SU-DHL-6 (cell line): ENCODE results near the gene BEAN1.
A peak's percentile ranks its signal among the peaks of the same experiment; 100 is the strongest.

Source experiments
- H2AFZ ChIP-seq: fragments of 200-600 bp; sonication (generic); 2 replicates; pipeline ENCODE4 v1.6.1; 2014; ENCODE audit warnings: low read depth, mild to moderate bottlenecking, moderate library complexity, mixed read lengths, antibody characterized with exemption, low read length; ENCODE audit not compliant: severe bottlenecking
- H3F3A ChIP-seq: fragments of 200-600 bp; shearing (Covaris generic); 2 replicates; pipeline ENCODE4 v1.6.0; 2016; ENCODE audit warnings: antibody characterized with exemption, mild to moderate bottlenecking; ENCODE audit not compliant: insufficient read depth
- H3K27ac ChIP-seq: fragments of 200-600 bp; sonication (generic); 2 replicates; pipeline ENCODE4 v1.5.1; 2016; ENCODE audit warnings: low read depth, mild to moderate bottlenecking, low read length, moderate library complexity, mixed read lengths
- H3K27me3 ChIP-seq: fragments of 200-600 bp; sonication (generic), shearing (Covaris generic); 2 replicates; pipeline ENCODE4 v1.6.0; 2014; ENCODE audit warnings: mild to moderate bottlenecking, low read length
- H3K36me3 ChIP-seq: fragments of 200-600 bp; sonication (generic); 2 replicates; pipeline ENCODE4 v1.6.1; 2014; ENCODE audit warnings: mild to moderate bottlenecking, low read length, mixed read lengths
- H3K4me2 ChIP-seq: fragments of 300-600, 200-600 bp; shearing (Covaris generic), sonication (generic); 2 replicates; pipeline ENCODE4 v1.6.0; 2014; ENCODE audit warnings: low read length, low read depth, mild to moderate bottlenecking; ENCODE audit not compliant: poor library complexity, severe bottlenecking
- H3K4me3 ChIP-seq: fragments of 200-600 bp; sonication (generic); 2 replicates; pipeline ENCODE4 v1.5.1; 2014; ENCODE audit warnings: antibody characterized with exemption, low read length, mild to moderate bottlenecking, mixed read lengths; ENCODE audit not compliant: insufficient read depth, poor library complexity, severe bottlenecking
- H3K79me2 ChIP-seq: fragments of 200-600 bp; sonication (generic); 2 replicates; pipeline ENCODE4 v1.6.1; 2014; ENCODE audit warnings: mild to moderate bottlenecking, low read length, moderate library complexity; ENCODE audit not compliant: insufficient read depth
- H3K9ac ChIP-seq: fragments of 200-600 bp; sonication (generic); 2 replicates; pipeline ENCODE4 v1.7.0; 2014; ENCODE audit warnings: mild to moderate bottlenecking, low read length
- H3K9me2 ChIP-seq: fragments of 200-600 bp; sonication (generic); replicated peaks from 2 replicates; pipeline ENCODE4 v1.6.1; 2014; ENCODE audit warnings: low read length; ENCODE audit not compliant: insufficient read depth
- H3K9me3 ChIP-seq: fragments of 200-600 bp; sonication (generic); 2 replicates; pipeline ENCODE4 v1.6.1; 2014; ENCODE audit warnings: low read length, mixed read lengths; ENCODE audit not compliant: insufficient read depth
- H4K20me1 ChIP-seq: fragments of 200-600 bp; sonication (generic); 2 replicates; pipeline ENCODE4 v1.6.1; 2014; ENCODE audit warnings: low read depth, mild to moderate bottlenecking, antibody characterized with exemption, low read length, moderate library complexity, mixed read lengths
- EZH2phosphoT487 ChIP-seq: fragments of 200-600 bp; sonication (generic), shearing (Covaris generic); conservative IDR thresholded peaks from 2 replicates; pipeline ENCODE4 v1.6.1; 2018; ENCODE audit warnings: mild to moderate bottlenecking, antibody characterized with exemption, low read length, moderate library complexity, mixed read lengths
- TF ChIP-seq, protein P1 (sequence below): fragments of 200-600 bp; sonication (generic); IDR thresholded peaks from one replicate; pipeline ENCODE4 v1.5.1; 2017; ENCODE audit warnings: antibody characterized with exemption, mild to moderate bottlenecking, low read length, moderate library complexity; ENCODE audit not compliant: insufficient read depth, poor library complexity, severe bottlenecking

BEAN1 gene

GRCh38 chr16:66403531-66404145 is 23.5 kb upstream of the BEAN1 start:
- Histone ChIP-seq H3F3A (no peaks in the 10 kb centered on the region), H3K4me2 (no peak overlapping the region), H3K9me3 (no peaks in the 10 kb centered on the region), H3K9me2 (no peaks in the 10 kb centered on the region), H3K4me3 (no peak overlapping the region), H2AFZ (no peak overlapping the region), H3K9ac (no peak overlapping the region), H3K27ac (no peak overlapping the region), H3K27me3 (no peaks in the 10 kb centered on the region), H3K36me3 (no peaks in the 10 kb centered on the region), H4K20me1 (no peaks in the 10 kb centered on the region), H3K79me2 (no peaks in the 10 kb centered on the region)
- TF ChIP-seq, protein P1, sequence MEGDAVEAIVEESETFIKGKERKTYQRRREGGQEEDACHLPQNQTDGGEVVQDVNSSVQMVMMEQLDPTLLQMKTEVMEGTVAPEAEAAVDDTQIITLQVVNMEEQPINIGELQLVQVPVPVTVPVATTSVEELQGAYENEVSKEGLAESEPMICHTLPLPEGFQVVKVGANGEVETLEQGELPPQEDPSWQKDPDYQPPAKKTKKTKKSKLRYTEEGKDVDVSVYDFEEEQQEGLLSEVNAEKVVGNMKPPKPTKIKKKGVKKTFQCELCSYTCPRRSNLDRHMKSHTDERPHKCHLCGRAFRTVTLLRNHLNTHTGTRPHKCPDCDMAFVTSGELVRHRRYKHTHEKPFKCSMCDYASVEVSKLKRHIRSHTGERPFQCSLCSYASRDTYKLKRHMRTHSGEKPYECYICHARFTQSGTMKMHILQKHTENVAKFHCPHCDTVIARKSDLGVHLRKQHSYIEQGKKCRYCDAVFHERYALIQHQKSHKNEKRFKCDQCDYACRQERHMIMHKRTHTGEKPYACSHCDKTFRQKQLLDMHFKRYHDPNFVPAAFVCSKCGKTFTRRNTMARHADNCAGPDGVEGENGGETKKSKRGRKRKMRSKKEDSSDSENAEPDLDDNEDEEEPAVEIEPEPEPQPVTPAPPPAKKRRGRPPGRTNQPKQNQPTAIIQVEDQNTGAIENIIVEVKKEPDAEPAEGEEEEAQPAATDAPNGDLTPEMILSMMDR: no peak
- no peak for TF ChIP-seq EZH2phosphoT487

- Histone ChIP-seq H3K36me3 (no peaks in the 10 kb centered on the region), H3K9ac (no peak overlapping the region), H2AFZ (no peak overlapping the region), H3K27me3 (no peaks in the 10 kb centered on the region), H3K27ac (no peak overlapping the region), H3K4me2 (no peak overlapping the region), H3K9me2 (no peaks in the 10 kb centered on the region), H4K20me1 (no peaks in the 10 kb centered on the region), H3K79me2 (no peaks in the 10 kb centered on the region), H3F3A (no peaks in the 10 kb centered on the region), H3K9me3 (no peaks in the 10 kb centered on the region), H3K4me3 (no peak overlapping the region)
- TF ChIP-seq, protein P1: no peak
- TF ChIP-seq EZH2phosphoT487: no peak
Measured at GRCh38 chr16:66405057-66405783, 21.9 kb upstream of the BEAN1 start.

- H4K20me1 ChIP-seq: no peaks in the 10 kb centered on the region
- H2AFZ ChIP-seq: no peak overlapping the region
- H3K4me3 ChIP-seq: no peak overlapping the region
- no peak for TF ChIP-seq EZH2phosphoT487
- TF ChIP-seq, protein P1: peak; percentile 69
- H3F3A ChIP-seq: no peaks in the 10 kb centered on the region
- no peaks in the 10 kb centered on the region for H3K27me3 ChIP-seq
- no peaks in the 10 kb centered on the region for H3K79me2 ChIP-seq
- H3K27ac ChIP-seq: no peak overlapping the region
- H3K9me2 ChIP-seq: no peaks in the 10 kb centered on the region
- H3K9me3 ChIP-seq: no peaks in the 10 kb centered on the region
- no peak overlapping the region for H3K4me2 ChIP-seq
- no peak overlapping the region for H3K9ac ChIP-seq
- no peaks in the 10 kb centered on the region for H3K36me3 ChIP-seq
Measured at GRCh38 chr16:66406534-66407221, 20.4 kb upstream of the BEAN1 start.
